DND-41 (cell line): ENCODE measurements around the gene BAG5.

Source experiments
- ATAC-seq: fragments of 200-7000 bp; cut with Tn5 transposase; 3 replicates; pipeline ENCODE4 v1.9.1; 2021; ENCODE audit warnings: low read depth; ENCODE audit not compliant: insufficient read depth
- DNase-seq: peaks from one replicate; pipeline ENCODE4 v3.0.0-alpha.2; 2020
- H2AFZ ChIP-seq: 2 replicates; pipeline ENCODE4 v1.6.0; 2012; ENCODE audit warnings: low read depth, low read length
- H3K27ac ChIP-seq: 2 replicates; pipeline ENCODE4 v1.5.1; 2012; ENCODE audit warnings: low read length, inconsistent platforms
- H3K27me3 ChIP-seq: fragments of 200-600 bp; sonication (generic); 2 replicates; pipeline ENCODE4 v1.6.0; 2012; ENCODE audit warnings: low read length, mild to moderate bottlenecking, inconsistent platforms; ENCODE audit not compliant: insufficient read depth, poor library complexity
- H3K36me3 ChIP-seq: 2 replicates; pipeline ENCODE4 v1.5.1; 2012; ENCODE audit warnings: low read length, inconsistent platforms; ENCODE audit not compliant: insufficient read depth
- H3K4me1 ChIP-seq: 2 replicates; pipeline ENCODE4 v1.5.1; 2012; ENCODE audit warnings: mild to moderate bottlenecking, low read length; ENCODE audit not compliant: insufficient read depth
- H3K4me2 ChIP-seq: 2 replicates; pipeline ENCODE4 v1.6.0; 2012; ENCODE audit warnings: mild to moderate bottlenecking, moderate library complexity, low read length, inconsistent platforms; ENCODE audit not compliant: insufficient read depth
- H3K4me3 ChIP-seq, 2 experiments: fragments of 200-600 bp in 1 of 2; shearing (Covaris generic) in 1 of 2; 2 replicates each; pipeline ENCODE4 v1.5.1; 2012 to 2016; ENCODE audit warnings: inconsistent platforms in 2 of 2, low read length in 2 of 2, mild to moderate bottlenecking in 2 of 2, low read depth in 1 of 2, moderate library complexity in 1 of 2
- H3K79me2 ChIP-seq: 2 replicates; pipeline ENCODE4 v1.6.0; 2012; ENCODE audit warnings: low read length, inconsistent platforms; ENCODE audit not compliant: insufficient read depth
- H3K9ac ChIP-seq: 2 replicates; pipeline ENCODE4 v1.6.0; 2012; ENCODE audit warnings: low read depth, mild to moderate bottlenecking, inconsistent platforms, low read length, moderate library complexity
- H3K9me3 ChIP-seq: 2 replicates; pipeline ENCODE4 v1.5.1; 2012; ENCODE audit warnings: low read length, moderate library complexity, mild to moderate bottlenecking, inconsistent platforms; ENCODE audit not compliant: insufficient read depth, severe bottlenecking
- H4K20me1 ChIP-seq: 2 replicates; pipeline ENCODE4 v1.6.0; 2012; ENCODE audit warnings: low read length; ENCODE audit not compliant: insufficient read depth
- EZH2 ChIP-seq: IDR thresholded peaks from 3 replicates; pipeline ENCODE4 v1.6.1; 2012; ENCODE audit warnings: borderline replicate concordance, low read depth, mild to moderate bottlenecking, moderate library complexity, low read length, inconsistent platforms; ENCODE audit not compliant: severe bottlenecking
- TF ChIP-seq, protein P1 (sequence below): IDR thresholded peaks from 2 replicates; pipeline ENCODE4 v1.5.1; 2012; ENCODE audit warnings: borderline replicate concordance, low read length, moderate library complexity, mild to moderate bottlenecking; ENCODE audit not compliant: poor library complexity, severe bottlenecking; ENCODE audit errors: extremely low read depth

BAG5 gene

DNA sequence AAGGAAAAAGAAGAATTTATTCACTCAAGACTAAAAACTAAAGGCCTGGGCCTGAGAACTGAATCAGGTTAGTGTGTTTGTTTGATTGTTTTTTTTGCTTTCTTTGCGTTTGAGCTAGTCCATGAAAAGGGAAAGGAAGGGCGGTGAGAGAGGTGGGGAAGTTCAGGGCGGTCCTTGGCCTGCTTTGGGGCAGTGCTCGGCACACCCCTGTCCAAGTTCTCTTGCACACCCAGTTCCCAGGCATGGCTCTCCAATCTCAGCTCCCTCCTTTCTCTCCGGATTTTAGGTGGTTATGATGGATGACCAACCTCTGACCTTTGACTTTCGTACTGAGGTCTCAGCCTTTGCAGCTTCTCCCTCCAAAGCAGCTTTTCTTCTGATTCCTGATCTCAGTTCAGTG is 11.6 kb upstream of the BAG5 start:
- Histone ChIP-seq H4K20me1 (peaks cover 11% of the 10 kb centered on the region; the same call in 1 of the 2 replicates), H3K36me3 (peaks cover 45% of the 10 kb centered on the region), H3K27ac (no peak overlapping the region), H3K9me3 (no peaks in the 10 kb centered on the region), H2AFZ (no peak overlapping the region), H3K27me3 (no peaks in the 10 kb centered on the region), H3K4me1 (no peaks in the 10 kb centered on the region), H3K4me3 (no peak overlapping the region), H3K4me2 (no peak overlapping the region), H3K79me2 (peaks cover 25% of the 10 kb centered on the region), H3K9ac (no peak overlapping the region)
- no peak for TF ChIP-seq EZH2
- TF ChIP-seq, protein P1, sequence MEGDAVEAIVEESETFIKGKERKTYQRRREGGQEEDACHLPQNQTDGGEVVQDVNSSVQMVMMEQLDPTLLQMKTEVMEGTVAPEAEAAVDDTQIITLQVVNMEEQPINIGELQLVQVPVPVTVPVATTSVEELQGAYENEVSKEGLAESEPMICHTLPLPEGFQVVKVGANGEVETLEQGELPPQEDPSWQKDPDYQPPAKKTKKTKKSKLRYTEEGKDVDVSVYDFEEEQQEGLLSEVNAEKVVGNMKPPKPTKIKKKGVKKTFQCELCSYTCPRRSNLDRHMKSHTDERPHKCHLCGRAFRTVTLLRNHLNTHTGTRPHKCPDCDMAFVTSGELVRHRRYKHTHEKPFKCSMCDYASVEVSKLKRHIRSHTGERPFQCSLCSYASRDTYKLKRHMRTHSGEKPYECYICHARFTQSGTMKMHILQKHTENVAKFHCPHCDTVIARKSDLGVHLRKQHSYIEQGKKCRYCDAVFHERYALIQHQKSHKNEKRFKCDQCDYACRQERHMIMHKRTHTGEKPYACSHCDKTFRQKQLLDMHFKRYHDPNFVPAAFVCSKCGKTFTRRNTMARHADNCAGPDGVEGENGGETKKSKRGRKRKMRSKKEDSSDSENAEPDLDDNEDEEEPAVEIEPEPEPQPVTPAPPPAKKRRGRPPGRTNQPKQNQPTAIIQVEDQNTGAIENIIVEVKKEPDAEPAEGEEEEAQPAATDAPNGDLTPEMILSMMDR = no peak
- DNase-seq (no peak), ATAC-seq (no peak)

- H3K9ac ChIP-seq = no peak overlapping the region
- DNase-seq = no peak
- H3K27ac ChIP-seq = no peak overlapping the region
These were observed 7.0 kb upstream of the BAG5 start for GRCh38 chr14:103569408-103569807.

GRCh38 chr14:103568952-103569351 is 6.5 kb upstream of the BAG5 start:
- ATAC-seq (no peak), DNase-seq (no peak)
- H3K9ac ChIP-seq = no peak overlapping the region
- H3K27me3 ChIP-seq = no peaks in the 10 kb centered on the region
- peaks cover 11% of the 10 kb centered on the region for H3K4me1 ChIP-seq
- H3K79me2 ChIP-seq = peaks cover 59% of the 10 kb centered on the region
- peaks cover 14% of the 10 kb centered on the region; the same call in 1 of the 2 replicates for H4K20me1 ChIP-seq
- no peak overlapping the region for H3K4me2 ChIP-seq
- H3K4me3 ChIP-seq = no peak overlapping the region
- no peak overlapping the region for H3K27ac ChIP-seq
- peaks cover 20% of the 10 kb centered on the region; the same call in 1 of the 2 replicates for H3K36me3 ChIP-seq
- H3K9me3 ChIP-seq = no peaks in the 10 kb centered on the region
- no peak for TF ChIP-seq EZH2
- TF ChIP-seq, protein P1 = no peak
- no peak overlapping the region for H2AFZ ChIP-seq

More at GRCh38 chr14:103569408-103569807, 7.0 kb upstream of the BAG5 start:
- Histone ChIP-seq H3K4me3 (no peak overlapping the region), H2AFZ (no peak overlapping the region), H3K79me2 (peaks cover 58% of the 10 kb centered on the region), H3K4me1 (peaks cover 7% of the 10 kb centered on the region), H3K27me3 (no peaks in the 10 kb centered on the region), H3K36me3 (peaks cover 24% of the 10 kb centered on the region), H3K4me2 (no peak overlapping the region), H3K9me3 (no peaks in the 10 kb centered on the region), H4K20me1 (peaks cover 14% of the 10 kb centered on the region; the same call in 1 of the 2 replicates)
- TF ChIP-seq EZH2 = no peak
- TF ChIP-seq, protein P1 = no peak
- ATAC-seq = no peak
